GM10248 (cell line): ENCODE measurements around the gene TMEM201.
A peak's percentile ranks its signal among the peaks of the same experiment; 100 is the strongest.

Experiments used
- CTCF ChIA-PET: fragments of 300-600 bp; sonication (Branson Sonifier 250); formaldehyde crosslinking; extraction: SDS; loops from one replicate; lab custom pipeline; 2021; ENCODE audit warnings: antibody characterized with exemption; lab: Yijun Ruan, JAX
- POLR2A ChIA-PET: fragments of 350-650 bp; sonication (Branson Sonifier 250); formaldehyde crosslinking; extraction: SDS; loops from one replicate; lab custom pipeline; 2020; ENCODE audit warnings: antibody characterized with exemption; lab: Yijun Ruan, JAX
- DNase-seq: peaks from one replicate; pipeline ENCODE4 v3.0.0; 2012; ENCODE audit errors: extremely low spot score
- TF ChIP-seq, protein P1 (sequence below): IDR thresholded peaks from 2 replicates; pipeline ENCODE4 v1.5.1; 2012; ENCODE audit warnings: mild to moderate bottlenecking, low read depth; ENCODE audit errors: extremely low read depth, missing control alignments, control extremely low read depth

TMEM201 gene

DNA sequence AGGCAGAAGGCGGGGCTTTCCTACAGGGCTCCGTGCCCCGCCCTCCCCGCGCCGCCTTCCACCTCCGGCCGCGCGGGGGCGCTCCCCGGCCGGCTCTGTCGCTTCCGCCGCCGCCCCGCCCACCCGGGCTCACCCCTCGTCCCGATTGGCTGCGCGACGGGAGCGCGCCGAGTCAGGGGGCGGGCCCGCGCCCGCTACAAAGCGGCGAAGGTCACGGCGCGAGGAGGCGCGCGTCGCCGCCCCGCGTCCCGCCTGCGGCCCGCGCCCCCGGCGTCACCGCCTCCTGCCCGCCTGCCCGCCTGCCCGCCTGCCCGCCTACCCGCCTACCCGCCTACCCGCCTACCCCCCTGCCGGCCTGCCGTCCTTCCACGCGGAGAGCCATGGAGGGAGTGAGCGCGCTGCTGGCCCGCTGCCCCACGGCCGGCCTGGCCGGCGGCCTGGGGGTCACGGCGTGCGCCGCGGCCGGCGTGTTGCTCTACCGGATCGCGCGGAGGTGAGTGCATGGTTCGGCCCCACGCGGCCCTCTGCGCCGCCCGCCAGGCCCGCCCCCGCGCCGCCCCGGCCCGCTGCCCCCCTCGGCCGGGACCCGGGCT lies at the start of gene TMEM201:
Gene TMEM201, plus strand, starts transcription at position 361 of the 593 bp plus-strand sequence. Its CDS starts 20 bp downstream, at position 381.
- POLR2A ChIA-PET = no interaction called here
- DNase-seq = peak; percentile 97
- TF ChIP-seq, protein P1, sequence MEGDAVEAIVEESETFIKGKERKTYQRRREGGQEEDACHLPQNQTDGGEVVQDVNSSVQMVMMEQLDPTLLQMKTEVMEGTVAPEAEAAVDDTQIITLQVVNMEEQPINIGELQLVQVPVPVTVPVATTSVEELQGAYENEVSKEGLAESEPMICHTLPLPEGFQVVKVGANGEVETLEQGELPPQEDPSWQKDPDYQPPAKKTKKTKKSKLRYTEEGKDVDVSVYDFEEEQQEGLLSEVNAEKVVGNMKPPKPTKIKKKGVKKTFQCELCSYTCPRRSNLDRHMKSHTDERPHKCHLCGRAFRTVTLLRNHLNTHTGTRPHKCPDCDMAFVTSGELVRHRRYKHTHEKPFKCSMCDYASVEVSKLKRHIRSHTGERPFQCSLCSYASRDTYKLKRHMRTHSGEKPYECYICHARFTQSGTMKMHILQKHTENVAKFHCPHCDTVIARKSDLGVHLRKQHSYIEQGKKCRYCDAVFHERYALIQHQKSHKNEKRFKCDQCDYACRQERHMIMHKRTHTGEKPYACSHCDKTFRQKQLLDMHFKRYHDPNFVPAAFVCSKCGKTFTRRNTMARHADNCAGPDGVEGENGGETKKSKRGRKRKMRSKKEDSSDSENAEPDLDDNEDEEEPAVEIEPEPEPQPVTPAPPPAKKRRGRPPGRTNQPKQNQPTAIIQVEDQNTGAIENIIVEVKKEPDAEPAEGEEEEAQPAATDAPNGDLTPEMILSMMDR = peak; percentile 82
- CTCF ChIA-PET = interaction anchor here (0.7 to 1.8 kb wide), 12 partner anchors 9 to 280 kb away, joined by 3 to 11 read pairs (median 5); no protein-coding TSS in a partner anchor

DNA sequence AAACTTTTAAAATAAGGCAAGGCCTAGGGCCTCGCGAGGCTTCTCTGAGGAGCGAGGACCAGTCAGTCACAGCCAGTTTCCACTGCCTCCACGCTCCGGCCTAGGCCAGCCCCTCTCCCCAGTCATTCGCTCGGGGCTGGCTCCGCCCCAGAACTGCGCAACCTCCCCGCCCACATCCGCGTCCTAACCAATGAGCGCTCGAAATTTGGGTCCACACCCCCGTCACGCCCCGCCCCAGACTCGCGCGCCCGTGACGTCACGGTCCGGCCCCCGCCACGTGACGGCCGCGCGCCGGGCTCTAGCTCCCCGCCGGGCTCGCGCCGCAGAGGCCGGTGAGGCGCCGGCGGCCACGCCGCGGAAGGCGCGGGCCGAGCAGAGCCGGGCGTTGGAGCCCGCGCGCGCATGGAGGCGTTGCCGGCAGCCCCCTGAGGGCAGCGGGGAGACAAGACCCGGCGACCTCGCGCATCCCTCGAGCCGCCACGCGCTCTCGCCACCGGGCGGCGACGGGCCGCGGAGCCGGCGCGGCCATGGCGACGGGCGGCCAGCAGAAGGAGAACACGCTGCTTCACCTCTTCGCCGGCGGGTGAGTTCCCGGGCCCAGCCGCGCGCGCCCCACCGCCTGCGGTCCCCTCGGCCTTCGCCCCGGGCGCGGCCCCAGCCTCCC lies 49.4 kb upstream of the TMEM201 start, which contains the start of gene SLC25A33:
Gene SLC25A33, plus strand, starts transcription at position 301 of the 664 bp plus-strand sequence. Its CDS starts 227 bp downstream, at position 528.
- POLR2A ChIA-PET = interaction anchor here (0.5 to 1.2 kb wide), 9 partner anchors 9 to 417 kb away, joined by 3 to 8 read pairs (median 4); no protein-coding TSS in a partner anchor
- TF ChIP-seq, protein P1 = no peak
- peak; percentile 99 for DNase-seq
- CTCF ChIA-PET = interaction anchor here (0.7 kb wide), 1 partner anchor 12 kb away, joined by 3 read pairs; no protein-coding TSS in a partner anchor

- DNase-seq = peak; percentile 77
- ChIA-PET POLR2A (interaction anchor here (1.1 to 1.2 kb wide), 2 partner anchors 8 to 50 kb away, joined by 3 to 5 read pairs; no protein-coding TSS in a partner anchor), CTCF (no interaction called here)
- TF ChIP-seq, protein P1 = no peak
Observed at GRCh38 chr1:9539829-9540550, 48.7 kb upstream of the TMEM201 start.

- DNase-seq = no peak
- TF ChIP-seq, protein P1 = no peak
- ChIA-PET POLR2A (no interaction called here), CTCF (interaction anchor here (1.1 to 1.9 kb wide), 2 partner anchors 11 to 47 kb away, joined by 3 to 6 read pairs; no protein-coding TSS in a partner anchor)
Observed at GRCh38 chr1:9542430-9542829, 46.3 kb upstream of the TMEM201 start.

GRCh38 chr1:9544926-9545325 lies 43.8 kb upstream of the TMEM201 start:
- no peak for DNase-seq
- TF ChIP-seq, protein P1 = no peak
- POLR2A ChIA-PET = no interaction called here
- CTCF ChIA-PET = no interaction called here
